HCT116 (cell line): ENCODE measurements around the gene ELOVL5.

Source experiments
- ELF1 ChIP-seq: IDR thresholded peaks from 2 replicates; pipeline ENCODE4 v1.6.1; 2012; ENCODE audit warnings: low read depth, borderline replicate concordance
- MAX ChIP-seq: IDR thresholded peaks from 2 replicates; pipeline ENCODE4 v1.6.1; 2012
- POLR2A ChIP-seq: IDR thresholded peaks from 2 replicates; pipeline ENCODE4 v1.7.0; 2011; ENCODE audit warnings: borderline replicate concordance; ENCODE audit not compliant: insufficient read depth, insufficient read length; ENCODE audit errors: extremely low read depth
- RAD21 ChIP-seq: IDR thresholded peaks from 2 replicates; pipeline ENCODE4 v1.6.1; 2012; ENCODE audit warnings: low read depth, mild to moderate bottlenecking
- REST ChIP-seq: IDR thresholded peaks from 2 replicates; pipeline ENCODE4 v1.6.1; 2012; ENCODE audit warnings: low read depth
- SP1 ChIP-seq: IDR thresholded peaks from 2 replicates; pipeline ENCODE4 v1.6.1; 2012; ENCODE audit warnings: low read depth
- TF ChIP-seq, protein P1 (sequence below), 3 experiments: fragments of 200-600 bp in 1 of 3; sonication (generic) in 1 of 3; IDR thresholded peaks in 2 of 3; conservative IDR thresholded peaks in 1 of 3; 2 replicates each; pipeline ENCODE4 v1.5.1; 2012 to 2017; ENCODE audit warnings: low read depth in 2 of 3, low read length in 2 of 3, antibody characterized with exemption in 1 of 3, borderline replicate concordance in 1 of 3, control low read depth in 1 of 3, mild to moderate bottlenecking in 1 of 3, mixed read lengths in 1 of 3, mixed run types in 1 of 3, moderate library complexity in 1 of 3; ENCODE audit not compliant: insufficient read depth in 1 of 3

- no peak for TF ChIP-seq ELF1
- TF ChIP-seq REST, result no peak
- TF ChIP-seq, protein P1, sequence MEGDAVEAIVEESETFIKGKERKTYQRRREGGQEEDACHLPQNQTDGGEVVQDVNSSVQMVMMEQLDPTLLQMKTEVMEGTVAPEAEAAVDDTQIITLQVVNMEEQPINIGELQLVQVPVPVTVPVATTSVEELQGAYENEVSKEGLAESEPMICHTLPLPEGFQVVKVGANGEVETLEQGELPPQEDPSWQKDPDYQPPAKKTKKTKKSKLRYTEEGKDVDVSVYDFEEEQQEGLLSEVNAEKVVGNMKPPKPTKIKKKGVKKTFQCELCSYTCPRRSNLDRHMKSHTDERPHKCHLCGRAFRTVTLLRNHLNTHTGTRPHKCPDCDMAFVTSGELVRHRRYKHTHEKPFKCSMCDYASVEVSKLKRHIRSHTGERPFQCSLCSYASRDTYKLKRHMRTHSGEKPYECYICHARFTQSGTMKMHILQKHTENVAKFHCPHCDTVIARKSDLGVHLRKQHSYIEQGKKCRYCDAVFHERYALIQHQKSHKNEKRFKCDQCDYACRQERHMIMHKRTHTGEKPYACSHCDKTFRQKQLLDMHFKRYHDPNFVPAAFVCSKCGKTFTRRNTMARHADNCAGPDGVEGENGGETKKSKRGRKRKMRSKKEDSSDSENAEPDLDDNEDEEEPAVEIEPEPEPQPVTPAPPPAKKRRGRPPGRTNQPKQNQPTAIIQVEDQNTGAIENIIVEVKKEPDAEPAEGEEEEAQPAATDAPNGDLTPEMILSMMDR (IDR thresholded peaks at IDR 0.05 in 2 of 3, conservative IDR thresholded peaks at IDR 0.05 in 1 of 3; ENCODE audit: borderline replicate concordance in 1 of 3, insufficient read depth in 1 of 3, low read depth in 2 of 3, low read length in 2 of 3), result no peak
- no peak for TF ChIP-seq RAD21
- TF ChIP-seq POLR2A, result no peak
- no peak for TF ChIP-seq MAX
- TF ChIP-seq SP1, result no peak
Measured at GRCh38 chr6:53235508-53235907, 113.2 kb downstream of the ELOVL5 start.
